Keratinocyte (primary cell): Measurements from ENCODE around the gene DRICH1. TPM values are rescaled to one million over a fixed set of nuclear protein-coding genes. Genes with fewer than 3 reads are reported as not detected.

ENCODE experiments used
- DNase-seq: peaks from one replicate; pipeline ENCODE4 v3.0.0-alpha.2; 2011; ENCODE audit warnings: low read depth, missing footprints, low spot score
- FAIRE-seq: peaks from 2 replicates; lab custom pipeline; 2011; peaks lifted over from hg19 to GRCh38; lab: Jason Lieb, UNC
- H2AFZ ChIP-seq: 2 replicates; pipeline ENCODE4 v1.6.0; 2012; ENCODE audit warnings: low read length, control low read depth, inconsistent platforms; ENCODE audit not compliant: control insufficient read depth
- H3K27ac ChIP-seq: 2 replicates; pipeline ENCODE4 v1.5.1; 2011; ENCODE audit warnings: low read length; ENCODE audit not compliant: control insufficient read depth, insufficient read depth
- H3K27me3 ChIP-seq: 3 replicates; pipeline ENCODE4 v1.6.0; 2011; ENCODE audit warnings: low read length; ENCODE audit not compliant: control insufficient read depth, insufficient read depth; ENCODE audit errors: extremely low read depth
- H3K36me3 ChIP-seq, 2 experiments: 2 replicates in 1 of 2; 3 replicates in 1 of 2; pipeline ENCODE4 v1.5.1; 2011; ENCODE audit warnings: low read length in 2 of 2, mild to moderate bottlenecking in 1 of 2; ENCODE audit not compliant: control insufficient read depth in 2 of 2, insufficient read depth in 2 of 2; ENCODE audit errors: extremely low read depth in 1 of 2
- H3K4me1 ChIP-seq: 3 replicates; pipeline ENCODE4 v1.5.1; 2011; ENCODE audit warnings: low read length; ENCODE audit not compliant: control insufficient read depth, insufficient read depth; ENCODE audit errors: extremely low read depth
- H3K4me2 ChIP-seq: 3 replicates; pipeline ENCODE4 v1.6.0; 2011; ENCODE audit warnings: low read depth, low read length; ENCODE audit not compliant: control insufficient read depth, insufficient read depth; ENCODE audit errors: extremely low read depth
- H3K4me3 ChIP-seq, 3 experiments: fragments of 200-600 bp in 1 of 3; sonication (generic) in 1 of 3; 2 replicates in 2 of 3; 3 replicates in 1 of 3; pipeline ENCODE4 v1.5.1; 2011 to 2016; ENCODE audit warnings: low read length in 3 of 3, mild to moderate bottlenecking in 3 of 3, control low read depth in 2 of 3, inconsistent platforms in 1 of 3, low read depth in 1 of 3, mixed read lengths in 1 of 3, mixed run types in 1 of 3, moderate library complexity in 1 of 3; ENCODE audit not compliant: control insufficient read depth in 2 of 3, insufficient read depth in 2 of 3; ENCODE audit errors: extremely low read depth in 1 of 3
- H3K79me2 ChIP-seq: 2 replicates; pipeline ENCODE4 v1.6.0; 2012; ENCODE audit warnings: low read length; ENCODE audit not compliant: control insufficient read depth, insufficient read depth
- H3K9ac ChIP-seq: 3 replicates; pipeline ENCODE4 v1.6.0; 2011; ENCODE audit warnings: low read length; ENCODE audit not compliant: control insufficient read depth, insufficient read depth; ENCODE audit errors: extremely low read depth
- H3K9me1 ChIP-seq: 3 replicates; pipeline ENCODE4 v1.6.0; 2011; ENCODE audit warnings: low read length; ENCODE audit not compliant: control insufficient read depth, insufficient read depth; ENCODE audit errors: extremely low read depth
- H3K9me3 ChIP-seq: 2 replicates; pipeline ENCODE4 v1.5.1; 2012; ENCODE audit warnings: low read depth, low read length; ENCODE audit not compliant: control insufficient read depth
- H4K20me1 ChIP-seq: 3 replicates; pipeline ENCODE4 v1.6.0; 2011; ENCODE audit warnings: low read length; ENCODE audit not compliant: control insufficient read depth, insufficient read depth; ENCODE audit errors: extremely low read depth
- CTCF ChIP-seq, 3 experiments: IDR thresholded peaks in 1 of 3; conservative IDR thresholded peaks in 1 of 3; optimal IDR thresholded peaks in 1 of 3; 2 replicates in 2 of 3; 3 replicates in 1 of 3; pipeline versions ENCODE3 to v1.5.1; 2011; ENCODE audit warnings: low read length in 3 of 3, mild to moderate bottlenecking in 3 of 3, moderate library complexity in 2 of 3, control low read depth in 1 of 3, inconsistent platforms in 1 of 3; ENCODE audit not compliant: insufficient read depth in 2 of 3; ENCODE audit errors: extremely low read depth in 1 of 3
- EZH2 ChIP-seq: IDR thresholded peaks from one replicate; pipeline ENCODE4 v1.6.1; 2012; ENCODE audit warnings: inconsistent platforms, mild to moderate bottlenecking, low read length, moderate library complexity
- dilution Hi-C: fragments of 300-500 bp; cut with MboI; formaldehyde crosslinking; loops from one replicate; pipeline ENCODE4 v1.7.0; 2020; ENCODE audit warnings: low sequenced_read_pairs; ENCODE audit not compliant: extremely low pct_ligation_motif_present
- polyA plus RNA-seq, 5 experiments: library from polyadenylated mRNA; depleted of rRNA in 3 of 5; stranded (reverse) in 3 of 5; stranded (forward) in 1 of 5; unstranded in 1 of 5; fragments of >200 nt; gene quantifications; 1 replicate in 1 of 5; 2 replicates in 3 of 5; 3 replicates in 1 of 5; pipeline versions ENCODE4 v1.2.1 to v1.2.3, GENCODE V29; 2011 to 2012; ENCODE audit warnings: missing spikeins in 2 of 5, low read depth in 1 of 5, low replicate concordance in 1 of 5

Gene DRICH1
- polyA plus RNA-seq, 1 donor (not counting 4 experiments of a cell fraction or from before 2014, with no cell fraction given): 0.12 TPM

- Histone ChIP-seq H3K9me1 (no peaks in the 10 kb centered on the region), H3K9ac (no peak overlapping the region), H3K9me3 (no peaks in the 10 kb centered on the region), H3K27me3 (no peaks in the 10 kb centered on the region), H3K4me2 (no peak overlapping the region), H3K4me3 (no peak overlapping the region), H3K27ac (no peak overlapping the region), H3K79me2 (no peaks in the 10 kb centered on the region), H4K20me1 (no peaks in the 10 kb centered on the region), H3K36me3 (no peaks in the 10 kb centered on the region), H3K4me1 (no peaks in the 10 kb centered on the region), H2AFZ (no peak overlapping the region)
- DNase-seq (no peak), FAIRE-seq (no peak)
- TF ChIP-seq EZH2: no peak
- TF ChIP-seq CTCF (optimal IDR thresholded peaks at IDR 0.05 in 1 of 3, IDR thresholded peaks at IDR 0.05 in 1 of 3, conservative IDR thresholded peaks at IDR 0.05 in 1 of 3; ENCODE audit: extremely low read depth in 1 of 3, insufficient read depth in 2 of 3, low read length in 3 of 3): no peak
- dilution Hi-C loops: no loop called here
These were observed 56.5 kb downstream of the DRICH1 start for GRCh38 chr22:23575601-23576000.

GRCh38 chr22:23574877-23575276, 57.2 kb downstream of the DRICH1 start:
- H3K9me1 ChIP-seq: no peaks in the 10 kb centered on the region
- H4K20me1 ChIP-seq: no peaks in the 10 kb centered on the region
- H3K79me2 ChIP-seq: no peaks in the 10 kb centered on the region
- dilution Hi-C loops: no loop called here
- no peak overlapping the region for H2AFZ ChIP-seq
- no peak for FAIRE-seq
- H3K27me3 ChIP-seq: no peaks in the 10 kb centered on the region
- no peak for TF ChIP-seq CTCF (optimal IDR thresholded peaks at IDR 0.05 in 1 of 3, IDR thresholded peaks at IDR 0.05 in 1 of 3, conservative IDR thresholded peaks at IDR 0.05 in 1 of 3; ENCODE audit: extremely low read depth in 1 of 3, insufficient read depth in 2 of 3, low read length in 3 of 3)
- no peak for TF ChIP-seq EZH2
- no peak overlapping the region for H3K4me2 ChIP-seq
- DNase-seq: no peak
- H3K4me3 ChIP-seq: no peak overlapping the region
- H3K9ac ChIP-seq: no peak overlapping the region
- no peak overlapping the region for H3K27ac ChIP-seq
- no peaks in the 10 kb centered on the region for H3K4me1 ChIP-seq
- H3K36me3 ChIP-seq: no peaks in the 10 kb centered on the region
- H3K9me3 ChIP-seq: no peaks in the 10 kb centered on the region
